ENCODE measurements around the gene MYBBP1A.

DNA sequence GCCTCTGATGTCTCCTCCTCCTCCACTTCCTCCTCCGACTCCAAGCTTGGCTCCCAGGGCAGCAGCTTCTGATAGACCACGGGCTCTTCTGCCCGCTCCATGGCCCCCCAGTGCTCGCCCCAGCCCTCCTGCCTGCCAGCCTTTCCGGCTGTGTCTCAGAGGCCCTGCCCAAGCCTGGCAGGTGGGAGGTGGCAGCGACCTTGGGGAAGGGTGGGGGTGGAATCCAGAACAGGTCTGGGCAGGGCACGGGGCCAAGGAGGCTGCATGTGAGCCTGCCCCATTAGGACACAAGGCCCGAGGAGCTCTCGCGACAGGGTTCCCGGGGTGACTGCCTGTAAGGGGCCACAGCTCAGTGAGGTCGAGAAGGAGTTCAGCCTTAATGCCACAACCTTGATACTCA, 5.2 kb upstream of the MYBBP1A start, which contains the start of gene GGT6:
- TF ChIP-seq, protein P1, sequence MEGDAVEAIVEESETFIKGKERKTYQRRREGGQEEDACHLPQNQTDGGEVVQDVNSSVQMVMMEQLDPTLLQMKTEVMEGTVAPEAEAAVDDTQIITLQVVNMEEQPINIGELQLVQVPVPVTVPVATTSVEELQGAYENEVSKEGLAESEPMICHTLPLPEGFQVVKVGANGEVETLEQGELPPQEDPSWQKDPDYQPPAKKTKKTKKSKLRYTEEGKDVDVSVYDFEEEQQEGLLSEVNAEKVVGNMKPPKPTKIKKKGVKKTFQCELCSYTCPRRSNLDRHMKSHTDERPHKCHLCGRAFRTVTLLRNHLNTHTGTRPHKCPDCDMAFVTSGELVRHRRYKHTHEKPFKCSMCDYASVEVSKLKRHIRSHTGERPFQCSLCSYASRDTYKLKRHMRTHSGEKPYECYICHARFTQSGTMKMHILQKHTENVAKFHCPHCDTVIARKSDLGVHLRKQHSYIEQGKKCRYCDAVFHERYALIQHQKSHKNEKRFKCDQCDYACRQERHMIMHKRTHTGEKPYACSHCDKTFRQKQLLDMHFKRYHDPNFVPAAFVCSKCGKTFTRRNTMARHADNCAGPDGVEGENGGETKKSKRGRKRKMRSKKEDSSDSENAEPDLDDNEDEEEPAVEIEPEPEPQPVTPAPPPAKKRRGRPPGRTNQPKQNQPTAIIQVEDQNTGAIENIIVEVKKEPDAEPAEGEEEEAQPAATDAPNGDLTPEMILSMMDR (IDR thresholded peaks at IDR 0.05; ENCODE audit: low read length): no peak
- no peak for TF ChIP-seq EZH2 (optimal IDR thresholded peaks at IDR 0.05; ENCODE audit: low read depth, low read length)

Data from MM.1S (cell line).